SK-N-SH (cell line): ENCODE data around the gene WDR27. TPM values are rescaled to one million over a fixed set of nuclear protein-coding genes. Genes with fewer than 3 reads are reported as not detected.

ENCODE experiments used
- CTCF ChIA-PET: fragments of 300-600, 350-600 bp; formaldehyde crosslinking; extraction: SDS; loops from one replicate; lab custom pipeline; 2021; lab: Yijun Ruan, JAX
- POLR2A ChIA-PET: fragments of 350-600 bp; sonication (Branson Sonifier 250); formaldehyde crosslinking; extraction: SDS; loops from one replicate; lab custom pipeline; 2020; ENCODE audit warnings: antibody characterized with exemption, inconsistent platforms; lab: Yijun Ruan, JAX
- DNase-seq: peaks from one replicate; pipeline ENCODE4 v3.0.0; 2012
- H2AFZ ChIP-seq: fragments of 200-600 bp; sonication (generic); 2 replicates; pipeline ENCODE4 v1.8.1; 2016; ENCODE audit warnings: antibody characterized with exemption, mild to moderate bottlenecking, low read depth
- H3F3A ChIP-seq: fragments of 200-600 bp; sonication (generic); replicated peaks from 2 replicates; pipeline ENCODE3; 2016; ENCODE audit warnings: antibody characterized with exemption, mild to moderate bottlenecking; ENCODE audit not compliant: insufficient read depth
- H3K27ac ChIP-seq, 2 experiments: fragments of 200-500 bp in 1 of 2; fragments of 200-600 bp in 1 of 2; sonication (Bioruptor generic) in 1 of 2; sonication (generic), shearing (Covaris generic) in 1 of 2; 2 replicates each; pipeline versions ENCODE4 v1.5.1 to v1.6.1; 2014 to 2016; ENCODE audit warnings: low read depth in 2 of 2, inconsistent platforms in 1 of 2, low read length in 1 of 2, mild to moderate bottlenecking in 1 of 2, mixed read lengths in 1 of 2
- H3K27me3 ChIP-seq: fragments of 200-600 bp; sonication (generic), shearing (Covaris generic); 2 replicates; pipeline ENCODE4 v1.6.1; 2016; ENCODE audit warnings: mixed run types; ENCODE audit not compliant: insufficient read depth
- H3K36me3 ChIP-seq, 2 experiments: fragments of 200-500 bp in 1 of 2; fragments of 200-600 bp in 1 of 2; sonication (Bioruptor generic) in 1 of 2; sonication (generic) in 1 of 2; replicated peaks in 1 of 2; 2 replicates each; pipeline versions ENCODE3 to v1.5.1; 2014 to 2016; ENCODE audit warnings: low read length in 1 of 2, mild to moderate bottlenecking in 1 of 2; ENCODE audit not compliant: insufficient read depth in 2 of 2, control insufficient read depth in 1 of 2
- H3K4me1 ChIP-seq, 2 experiments: fragments of 200-500 bp in 1 of 2; fragments of 200-600 bp in 1 of 2; sonication (Bioruptor generic) in 1 of 2; sonication (generic), shearing (Covaris generic) in 1 of 2; 2 replicates each; pipeline versions ENCODE4 v1.5.1 to v1.6.1; 2014 to 2016; ENCODE audit warnings: low read depth in 1 of 2, low read length in 1 of 2, mixed run types in 1 of 2; ENCODE audit not compliant: insufficient read depth in 2 of 2, control insufficient read depth in 1 of 2
- H3K4me2 ChIP-seq: fragments of 200-600 bp; sonication (generic), shearing (Covaris generic); 2 replicates; pipeline ENCODE4 v1.6.1; 2017; ENCODE audit warnings: mixed run types
- H3K4me3 ChIP-seq, 2 experiments: fragments of 200-500 bp in 1 of 2; fragments of 200-600 bp in 1 of 2; sonication (Bioruptor generic) in 1 of 2; sonication (generic), shearing (Covaris generic) in 1 of 2; 2 replicates each; pipeline versions ENCODE4 v1.5.1 to v1.8.1; 2014 to 2016; ENCODE audit warnings: low read depth in 2 of 2, inconsistent platforms in 1 of 2, low read length in 1 of 2, mild to moderate bottlenecking in 1 of 2, mixed read lengths in 1 of 2, moderate library complexity in 1 of 2
- H3K79me2 ChIP-seq: fragments of 200-600 bp; sonication (generic); 2 replicates; pipeline ENCODE4 v1.8.1; 2017; ENCODE audit warnings: mild to moderate bottlenecking; ENCODE audit not compliant: insufficient read depth
- H3K9ac ChIP-seq: fragments of 200-600 bp; sonication (generic); 2 replicates; pipeline ENCODE4 v1.6.1; 2017; ENCODE audit warnings: mixed run types
- H3K9me2 ChIP-seq: fragments of 200-600 bp; sonication (generic); 2 replicates; pipeline ENCODE4 v1.6.1; 2017; ENCODE audit warnings: mixed run types
- H3K9me3 ChIP-seq: fragments of 200-600 bp; sonication (generic); 2 replicates; pipeline ENCODE4 v1.6.1; 2017; ENCODE audit warnings: mixed run types, mild to moderate bottlenecking, moderate library complexity
- H4K20me1 ChIP-seq: fragments of 200-600 bp; sonication (generic); 2 replicates; pipeline ENCODE4 v1.6.1; 2017; ENCODE audit warnings: mild to moderate bottlenecking, mixed run types; ENCODE audit not compliant: insufficient read depth
- CHD2 ChIP-seq: fragments of 150-350 bp; IDR thresholded peaks from 2 replicates; pipeline ENCODE4 v1.6.1; 2018; ENCODE audit warnings: low read length; ENCODE audit not compliant: partially characterized antibody
- FOSL2 ChIP-seq: IDR thresholded peaks from 2 replicates; pipeline ENCODE4 v1.4.0; 2012; ENCODE audit warnings: low read depth, mild to moderate bottlenecking, moderate library complexity, borderline replicate concordance
- FOXJ3 ChIP-seq: sonication (generic); formaldehyde crosslinking; IDR thresholded peaks from 2 replicates; pipeline ENCODE4 v1.5.1; 2020; ENCODE audit warnings: mild to moderate bottlenecking, missing genetic modification reagents
- GATA2 ChIP-seq: sonication (generic); formaldehyde crosslinking; IDR thresholded peaks from 2 replicates; pipeline ENCODE4 v1.5.0; 2020; ENCODE audit warnings: mild to moderate bottlenecking, missing genetic modification reagents
- JUND ChIP-seq: IDR thresholded peaks from 2 replicates; pipeline ENCODE4 v1.4.0; 2012
- NFIC ChIP-seq: IDR thresholded peaks from 2 replicates; pipeline ENCODE4 v1.4.0; 2012; ENCODE audit warnings: borderline replicate concordance
- NRF1 ChIP-seq: IDR thresholded peaks from 2 replicates; pipeline ENCODE4 v1.6.1; 2012; ENCODE audit warnings: low read depth, mild to moderate bottlenecking, low read length
- REST ChIP-seq: IDR thresholded peaks from 2 replicates; pipeline ENCODE4 v1.6.1; 2012; ENCODE audit warnings: mild to moderate bottlenecking, low read depth, low read length, moderate library complexity
- RXRA ChIP-seq: IDR thresholded peaks from 2 replicates; pipeline ENCODE4 v1.4.0; 2012; ENCODE audit warnings: low read depth, mild to moderate bottlenecking, borderline replicate concordance
- SIN3A ChIP-seq: IDR thresholded peaks from 2 replicates; pipeline ENCODE4 v1.6.1; 2012; ENCODE audit warnings: low read depth, mild to moderate bottlenecking, low read length, moderate library complexity, borderline replicate concordance
- SMC3 ChIP-seq: IDR thresholded peaks from 2 replicates; pipeline ENCODE4 v1.6.1; 2012; ENCODE audit warnings: low read depth, low read length, improper control_type of control experiment
- USF1 ChIP-seq: IDR thresholded peaks from 2 replicates; pipeline ENCODE4 v1.4.0; 2012; ENCODE audit warnings: low read depth, borderline replicate concordance
- USF2 ChIP-seq: fragments of 150-350 bp; IDR thresholded peaks from 2 replicates; pipeline ENCODE4 v1.6.1; 2017; ENCODE audit warnings: antibody characterized with exemption, low read length, low read depth, borderline replicate concordance
- ZBTB33 ChIP-seq: IDR thresholded peaks from 2 replicates; pipeline ENCODE4 v1.4.0; 2012; ENCODE audit warnings: low read depth, borderline replicate concordance
- WGBS: methylation state at CpG from one replicate; pipeline ENCODE4 v1.1.6; 2017; ENCODE audit warnings: low lambda C conversion rate; 5-methylcytosine and 5-hydroxymethylcytosine counted together
- polyA plus RNA-seq, 3 experiments: library from polyadenylated mRNA; depleted of rRNA; stranded (reverse); fragments of >200 nt; gene quantifications; 2 replicates each; pipeline ENCODE4 v1.2.3, GENCODE V29; 2012

WDR27 gene
- polyA plus RNA-seq, 1 of the 3 experiments (the other 2 are of a cell fraction), result 55.6 TPM

GRCh38 chr6:169407325-169407724 is 294.5 kb downstream of the WDR27 start:
- H3K4me1 ChIP-seq, result no peaks in the 10 kb centered on the region
- no peaks in the 10 kb centered on the region for H3K9me2 ChIP-seq
- DNase-seq, result no peak
- no peak overlapping the region for H3K4me3 ChIP-seq
- no peak overlapping the region for H3K9ac ChIP-seq
- 19% methylated on average over 5 of the region's 5 CpGs for WGBS
- no peaks in the 10 kb centered on the region for H3K9me3 ChIP-seq
- H3K27me3 ChIP-seq, result no peaks in the 10 kb centered on the region
- H3K36me3 ChIP-seq, result no peaks in the 10 kb centered on the region
- no peak overlapping the region for H2AFZ ChIP-seq
- no peaks in the 10 kb centered on the region for H4K20me1 ChIP-seq
- H3K27ac ChIP-seq, result no peak overlapping the region
- no peak overlapping the region for H3K4me2 ChIP-seq
- no peaks in the 10 kb centered on the region for H3F3A ChIP-seq
- TF ChIP-seq FOXJ3 (CRISPR knock-in tag), result no peak
- TF ChIP-seq SMC3, result no peak
- no peak for TF ChIP-seq FOSL2
- no peak for TF ChIP-seq ZBTB33
- TF ChIP-seq USF2, result no peak
- TF ChIP-seq CHD2, result no peak
- TF ChIP-seq NRF1, result no peak
- TF ChIP-seq NFIC, result no peak
- no peak for TF ChIP-seq SIN3A
- TF ChIP-seq GATA2 (CRISPR knock-in tag), result no peak
- no peak for TF ChIP-seq RXRA
- TF ChIP-seq USF1, result no peak
- TF ChIP-seq JUND, result no peak
- TF ChIP-seq REST, result no peak
- ChIA-PET POLR2A (no interaction called here), CTCF (interaction anchor here (1.3 kb wide), 1 partner anchor 14 kb away, joined by 4 read pairs; no protein-coding TSS in a partner anchor)
- no peaks in the 10 kb centered on the region for H3K79me2 ChIP-seq

Other genes starting within 250 kb of the WDR27 start
- gene C6orf120, start 97 bp upstream of the WDR27 start, polyA plus RNA-seq (2012; rRNA removed), result 10.1 and 12.7 TPM in 2 replicates
- gene PHF10, start 22.5 kb upstream of the WDR27 start, polyA plus RNA-seq (2012; rRNA removed), result 23.5 and 25.7 TPM in 2 replicates
- 0.81 and 1.3 TPM in 2 replicates for gene DYNLT2, start 49.5 kb upstream of the WDR27 start, polyA plus RNA-seq (2012; rRNA removed)
- gene ERMARD, start 49.6 kb upstream of the WDR27 start, polyA plus RNA-seq (2012; rRNA removed), result 43.2 and 51.3 TPM in 2 replicates